Measurements from ENCODE around the gene OTULIN. TPM values are rescaled to one million over a fixed set of nuclear protein-coding genes. Genes with fewer than 3 reads are reported as not detected.

The OTULIN gene
- total and polyA plus RNA-seq, 9 donors, result 10.0 to 20.2 (median 12.6) TPM

GRCh38 chr5:14650052-14650451, 14.5 kb upstream of the OTULIN start:
- WGBS (ENCODE audit: insufficient coverage), result no CpG with 5 or more reads among the region's 3 CpGs
- Histone ChIP-seq H3K36me3 (ENCODE audit: control insufficient read depth, insufficient read depth, low read length) (no peaks in the 10 kb centered on the region), H3K27ac (ENCODE audit: low read length) (no peak overlapping the region), H3K4me1 (ENCODE audit: control insufficient read depth, insufficient read depth, low read length) (no peaks in the 10 kb centered on the region), H3K27me3 (ENCODE audit: control insufficient read depth, insufficient read depth, low read length) (peaks cover 2% of the 10 kb centered on the region), H3K4me3 (ENCODE audit: low read length) (no peak overlapping the region), H3K9me3 (replicated peaks; ENCODE audit: control insufficient read depth, low read depth, low read length) (no peaks in the 10 kb centered on the region)
- DNase-seq, result no peak

- no peak overlapping the region for H3K4me3 ChIP-seq (ENCODE audit: low read length)
- no peak for DNase-seq
- no peaks in the 10 kb centered on the region for H3K36me3 ChIP-seq (ENCODE audit: control insufficient read depth, insufficient read depth, low read length)
- H3K9me3 ChIP-seq (replicated peaks; ENCODE audit: control insufficient read depth, low read depth, low read length), result no peaks in the 10 kb centered on the region
- no peaks in the 10 kb centered on the region for H3K27me3 ChIP-seq (ENCODE audit: control insufficient read depth, insufficient read depth, low read length)
- H3K4me1 ChIP-seq (ENCODE audit: control insufficient read depth, insufficient read depth, low read length), result no peaks in the 10 kb centered on the region
- no peak overlapping the region for H3K27ac ChIP-seq (ENCODE audit: low read length)
- 17% methylated on average over 1 of the region's 4 CpGs for WGBS (ENCODE audit: insufficient coverage)
Measured at GRCh38 chr5:14655146-14655741, 9.3 kb upstream of the OTULIN start.

- no peak overlapping the region for H3K4me3 ChIP-seq (ENCODE audit: low read length)
- H3K4me1 ChIP-seq (ENCODE audit: control insufficient read depth, insufficient read depth, low read length), result no peaks in the 10 kb centered on the region
- no peaks in the 10 kb centered on the region for H3K9me3 ChIP-seq (replicated peaks; ENCODE audit: control insufficient read depth, low read depth, low read length)
- peaks cover 2% of the 10 kb centered on the region for H3K36me3 ChIP-seq (ENCODE audit: control insufficient read depth, insufficient read depth, low read length)
- no peak overlapping the region for H3K27ac ChIP-seq (ENCODE audit: low read length)
- H3K27me3 ChIP-seq (ENCODE audit: control insufficient read depth, insufficient read depth, low read length), result no peaks in the 10 kb centered on the region
- WGBS (ENCODE audit: insufficient coverage), result no CpG with 5 or more reads among the region's 2 CpGs
- no peak for DNase-seq
Measured at GRCh38 chr5:14656898-14657297, 7.6 kb upstream of the OTULIN start.

GRCh38 chr5:14659821-14660607, 4.5 kb upstream of the OTULIN start:
- DNase-seq, result no peak
- no peaks in the 10 kb centered on the region for H3K27me3 ChIP-seq (ENCODE audit: control insufficient read depth, insufficient read depth, low read length)
- peaks cover 4% of the 10 kb centered on the region for H3K4me1 ChIP-seq (ENCODE audit: control insufficient read depth, insufficient read depth, low read length)
- H3K36me3 ChIP-seq (ENCODE audit: control insufficient read depth, insufficient read depth, low read length), result peaks cover 4% of the 10 kb centered on the region
- 80% methylated on average over 1 of the region's 3 CpGs for WGBS (ENCODE audit: insufficient coverage)
- H3K9me3 ChIP-seq (replicated peaks; ENCODE audit: control insufficient read depth, low read depth, low read length), result no peaks in the 10 kb centered on the region
- H3K27ac ChIP-seq (ENCODE audit: low read length), result no peak overlapping the region
- no peak overlapping the region for H3K4me3 ChIP-seq (ENCODE audit: low read length)

- no CpG with 5 or more reads among the region's 2 CpGs for WGBS (ENCODE audit: insufficient coverage)
- no peak for DNase-seq
- H3K4me3 ChIP-seq (ENCODE audit: low read length), result no peak overlapping the region
- H3K4me1 ChIP-seq (ENCODE audit: control insufficient read depth, insufficient read depth, low read length), result peaks cover 5% of the 10 kb centered on the region
- no peak overlapping the region for H3K27ac ChIP-seq (ENCODE audit: low read length)
- H3K27me3 ChIP-seq (ENCODE audit: control insufficient read depth, insufficient read depth, low read length), result no peaks in the 10 kb centered on the region
- no peaks in the 10 kb centered on the region for H3K9me3 ChIP-seq (replicated peaks; ENCODE audit: control insufficient read depth, low read depth, low read length)
- peaks cover 4% of the 10 kb centered on the region for H3K36me3 ChIP-seq (ENCODE audit: control insufficient read depth, insufficient read depth, low read length)
Measured at GRCh38 chr5:14660833-14661232, 3.7 kb upstream of the OTULIN start.

GRCh38 chr5:14662721-14663260, 1.7 kb upstream of the OTULIN start:
- 93% methylated on average over 3 of the region's 7 CpGs for WGBS (ENCODE audit: insufficient coverage)

GRCh38 chr5:14663734-14664269, 716 bp upstream of the OTULIN start:
- H3K4me3 ChIP-seq (ENCODE audit: low read length), result peak overlapping the region; percentile 85
- H3K9me3 ChIP-seq (replicated peaks; ENCODE audit: control insufficient read depth, low read depth, low read length), result no peaks in the 10 kb centered on the region
- peaks cover 10% of the 10 kb centered on the region for H3K4me1 ChIP-seq (ENCODE audit: control insufficient read depth, insufficient read depth, low read length)
- no peak for DNase-seq
- H3K36me3 ChIP-seq (ENCODE audit: control insufficient read depth, insufficient read depth, low read length), result peaks cover 4% of the 10 kb centered on the region
- no peaks in the 10 kb centered on the region for H3K27me3 ChIP-seq (ENCODE audit: control insufficient read depth, insufficient read depth, low read length)
- H3K27ac ChIP-seq (ENCODE audit: low read length), result peak overlapping the region; percentile 96
- 2% methylated on average over 21 of the region's 24 CpGs for WGBS (ENCODE audit: insufficient coverage)

More at GRCh38 chr5:14662721-14663260, 1.7 kb upstream of the OTULIN start:
- DNase-seq, result no peak
- peaks cover 10% of the 10 kb centered on the region for H3K4me1 ChIP-seq (ENCODE audit: control insufficient read depth, insufficient read depth, low read length)
- H3K4me3 ChIP-seq (ENCODE audit: low read length), result no peak overlapping the region
- no peak overlapping the region for H3K27ac ChIP-seq (ENCODE audit: low read length)
- H3K27me3 ChIP-seq (ENCODE audit: control insufficient read depth, insufficient read depth, low read length), result no peaks in the 10 kb centered on the region
- H3K36me3 ChIP-seq (ENCODE audit: control insufficient read depth, insufficient read depth, low read length), result peaks cover 4% of the 10 kb centered on the region
- no peaks in the 10 kb centered on the region for H3K9me3 ChIP-seq (replicated peaks; ENCODE audit: control insufficient read depth, low read depth, low read length)

GRCh38 chr5:14665101-14665822, 744 bp downstream of the OTULIN start:
- H3K27me3 ChIP-seq (ENCODE audit: control insufficient read depth, insufficient read depth, low read length), result no peaks in the 10 kb centered on the region
- H3K4me3 ChIP-seq (ENCODE audit: low read length), result peak overlapping the region; percentile 85
- DNase-seq, result peak; percentile 62
- H3K36me3 ChIP-seq (ENCODE audit: control insufficient read depth, insufficient read depth, low read length), result peaks cover 4% of the 10 kb centered on the region
- 5% methylated on average over 2 of the region's 21 CpGs for WGBS (ENCODE audit: insufficient coverage)
- peak overlapping the region; percentile 76 for H3K27ac ChIP-seq (ENCODE audit: low read length)
- H3K4me1 ChIP-seq (ENCODE audit: control insufficient read depth, insufficient read depth, low read length), result peaks cover 10% of the 10 kb centered on the region
- no peaks in the 10 kb centered on the region for H3K9me3 ChIP-seq (replicated peaks; ENCODE audit: control insufficient read depth, low read depth, low read length)

- Histone ChIP-seq H3K27ac (ENCODE audit: low read length) (no peak overlapping the region), H3K4me1 (ENCODE audit: control insufficient read depth, insufficient read depth, low read length) (peaks cover 10% of the 10 kb centered on the region), H3K4me3 (ENCODE audit: low read length) (peak overlapping the region; percentile 85), H3K27me3 (ENCODE audit: control insufficient read depth, insufficient read depth, low read length) (no peaks in the 10 kb centered on the region), H3K9me3 (replicated peaks; ENCODE audit: control insufficient read depth, low read depth, low read length) (no peaks in the 10 kb centered on the region), H3K36me3 (ENCODE audit: control insufficient read depth, insufficient read depth, low read length) (peaks cover 4% of the 10 kb centered on the region)
- WGBS (ENCODE audit: insufficient coverage), result 10% methylated on average over 6 of the region's 7 CpGs
- DNase-seq, result no peak
Measured at GRCh38 chr5:14665949-14666348, 1.4 kb downstream of the OTULIN start.

GRCh38 chr5:14666357-14666756, 1.8 kb downstream of the OTULIN start:
- H3K27ac ChIP-seq (ENCODE audit: low read length), result no peak overlapping the region
- H3K27me3 ChIP-seq (ENCODE audit: control insufficient read depth, insufficient read depth, low read length), result no peaks in the 10 kb centered on the region
- H3K4me3 ChIP-seq (ENCODE audit: low read length), result no peak overlapping the region
- no CpG with 5 or more reads among the region's 2 CpGs for WGBS (ENCODE audit: insufficient coverage)
- H3K4me1 ChIP-seq (ENCODE audit: control insufficient read depth, insufficient read depth, low read length), result peaks cover 10% of the 10 kb centered on the region
- peaks cover 4% of the 10 kb centered on the region for H3K36me3 ChIP-seq (ENCODE audit: control insufficient read depth, insufficient read depth, low read length)
- no peaks in the 10 kb centered on the region for H3K9me3 ChIP-seq (replicated peaks; ENCODE audit: control insufficient read depth, low read depth, low read length)
- no peak for DNase-seq

All from muscle of leg (tissue), 11 donors.